Endothelial cell of umbilical vein (primary cell): ENCODE measurements around the gene WLS. TPM values are rescaled to one million over a fixed set of nuclear protein-coding genes. Genes with fewer than 3 reads are reported as not detected.

Experiments used
- BruUV-seq: library from RNA; stranded (reverse); fragments of 400-500 nt; replicated peaks from 2 replicates; lab custom pipeline; 2021; lab: Mats Ljungman, UMichigan
- CTCF ChIA-PET: fragments of 300-600, 350-600 bp; sonication (Branson Sonifier 250); formaldehyde crosslinking; loops from one replicate; lab custom pipeline; 2021; ENCODE audit warnings: antibody characterized with exemption, inconsistent platforms; lab: Charles Lee
- POLR2A ChIA-PET: fragments of 300-600, 350-600 bp; sonication (Branson Sonifier 250); formaldehyde crosslinking; loops from one replicate; lab custom pipeline; 2021; ENCODE audit warnings: antibody characterized with exemption, inconsistent platforms; lab: Charles Lee
- DNase-seq: peaks from one replicate; pipeline ENCODE4 v3.0.0-alpha.2; 2011; ENCODE audit warnings: low read depth, low spot score
- FAIRE-seq: peaks from 2 replicates; lab custom pipeline; 2011; peaks lifted over from hg19 to GRCh38; lab: Jason Lieb, UNC
- H2AFZ ChIP-seq: 2 replicates; pipeline ENCODE4 v1.6.0; 2012; ENCODE audit warnings: low read depth, low read length, control low read depth, inconsistent platforms
- H3K27ac ChIP-seq: 2 replicates; pipeline ENCODE4 v1.5.1; 2011; ENCODE audit warnings: low read depth, mild to moderate bottlenecking, control low read depth, low read length, moderate library complexity; ENCODE audit not compliant: insufficient read depth
- H3K27me3 ChIP-seq, 2 experiments: 2 replicates each; pipeline versions ENCODE4 v1.6.0 to v1.6.1; 2011; ENCODE audit warnings: low read length in 2 of 2, mixed read lengths in 1 of 2; ENCODE audit not compliant: control insufficient read depth in 2 of 2, insufficient read depth in 2 of 2
- H3K36me3 ChIP-seq, 2 experiments: 2 replicates in 1 of 2; 3 replicates in 1 of 2; pipeline ENCODE4 v1.5.1; 2011; ENCODE audit warnings: low read length in 2 of 2, mild to moderate bottlenecking in 1 of 2, moderate library complexity in 1 of 2; ENCODE audit not compliant: control insufficient read depth in 2 of 2, insufficient read depth in 2 of 2; ENCODE audit errors: extremely low read depth in 1 of 2
- H3K4me1 ChIP-seq: 3 replicates; pipeline ENCODE4 v1.5.1; 2011; ENCODE audit warnings: mild to moderate bottlenecking, low read length; ENCODE audit not compliant: control insufficient read depth, insufficient read depth; ENCODE audit errors: extremely low read depth
- H3K4me2 ChIP-seq: 2 replicates; pipeline ENCODE4 v1.6.1; 2011; ENCODE audit warnings: low read length, control low read depth, mixed read lengths; ENCODE audit not compliant: insufficient read depth
- H3K4me3 ChIP-seq, 3 experiments: fragments of 200-600 bp in 1 of 3; sonication (generic), shearing (Covaris generic) in 1 of 3; replicated peaks in 1 of 3; 2 replicates each; pipeline ENCODE4 v1.5.1; 2011 to 2016; ENCODE audit warnings: control low read depth in 3 of 3, low read length in 3 of 3, mild to moderate bottlenecking in 2 of 3, inconsistent platforms in 1 of 3, low read depth in 1 of 3, moderate library complexity in 1 of 3; ENCODE audit not compliant: insufficient read depth in 1 of 3
- H3K79me2 ChIP-seq: 2 replicates; pipeline ENCODE4 v1.6.0; 2012; ENCODE audit warnings: low read length, inconsistent platforms; ENCODE audit not compliant: control insufficient read depth, insufficient read depth
- H3K9ac ChIP-seq: replicated peaks from 2 replicates; pipeline ENCODE3; 2011; ENCODE audit warnings: low read length, control low read depth; ENCODE audit not compliant: insufficient read depth; ENCODE audit errors: extremely low read depth
- H3K9me1 ChIP-seq: replicated peaks from 3 replicates; pipeline ENCODE4 v1.6.0; 2011; ENCODE audit warnings: mild to moderate bottlenecking, low read length; ENCODE audit not compliant: control insufficient read depth, insufficient read depth; ENCODE audit errors: extremely low read depth
- H3K9me3 ChIP-seq: replicated peaks from 2 replicates; pipeline ENCODE4 v1.5.1; 2012; ENCODE audit warnings: low read length, inconsistent platforms; ENCODE audit not compliant: control insufficient read depth, insufficient read depth
- H4K20me1 ChIP-seq: replicated peaks from 2 replicates; pipeline ENCODE3; 2011; ENCODE audit warnings: mild to moderate bottlenecking, low read length; ENCODE audit not compliant: control insufficient read depth, insufficient read depth; ENCODE audit errors: extremely low read depth
- EZH2 ChIP-seq: IDR thresholded peaks from 2 replicates; pipeline ENCODE4 v1.6.1; 2012; ENCODE audit warnings: borderline replicate concordance, low read depth, mild to moderate bottlenecking, moderate library complexity, low read length, inconsistent platforms; ENCODE audit not compliant: severe bottlenecking
- FOS ChIP-seq: IDR thresholded peaks from 2 replicates; pipeline ENCODE4 v1.6.1; 2011; ENCODE audit warnings: mild to moderate bottlenecking, low read length, moderate library complexity, borderline replicate concordance; ENCODE audit not compliant: insufficient read depth
- GATA2 ChIP-seq: IDR thresholded peaks from 2 replicates; pipeline ENCODE4 v1.7.0; 2011; ENCODE audit warnings: low read depth, mild to moderate bottlenecking, moderate library complexity, mixed read lengths, low read length; ENCODE audit not compliant: insufficient read length, insufficient read depth
- JUN ChIP-seq: IDR thresholded peaks from 2 replicates; pipeline ENCODE4 v1.6.1; 2011; ENCODE audit warnings: borderline replicate concordance, low read depth; ENCODE audit not compliant: insufficient read length, insufficient read depth
- MYC ChIP-seq: IDR thresholded peaks from one replicate; pipeline ENCODE4 v1.6.1; 2011; ENCODE audit warnings: mild to moderate bottlenecking, low read depth, low read length
- POLR2A ChIP-seq: IDR thresholded peaks from 2 replicates; pipeline ENCODE4 v1.6.1; 2012; ENCODE audit warnings: low read depth, mild to moderate bottlenecking, control low read depth, low read length
- POLR2AphosphoS5 ChIP-seq: IDR thresholded peaks from 2 replicates; pipeline ENCODE4 v1.6.1; 2012; ENCODE audit warnings: low read depth, mild to moderate bottlenecking, control low read depth, low read length, moderate library complexity; ENCODE audit not compliant: insufficient read depth
- dilution Hi-C: fragments of 300-500 bp; cut with MboI; formaldehyde crosslinking; loops from one replicate; pipeline ENCODE4 v1.15.0; 2019; ENCODE audit warnings: low sequenced_read_pairs; ENCODE audit not compliant: extremely low pct_ligation_motif_present
- intact Hi-C: fragments of 100-400 bp; cut with micrococcal nuclease; formaldehyde crosslinking; loops from one replicate; pipeline ENCODE4 v1.10.0; 2022
- polyA plus RNA-seq, 4 experiments: library from polyadenylated mRNA; depleted of rRNA in 3 of 4; stranded (reverse) in 3 of 4; unstranded in 1 of 4; fragments of >200 nt; gene quantifications; 2 replicates each; pipeline versions ENCODE4 v1.2.1 to v1.2.3, GENCODE V29; 2011 to 2012; ENCODE audit warnings: missing spikeins in 1 of 4
- total RNA-seq: library from RNA; stranded (reverse); gene quantifications from 2 replicates; pipeline ENCODE4 v1.2.3, GENCODE V29; 2021
- TF ChIP-seq, protein P1 (sequence below): IDR thresholded peaks from 2 replicates; pipeline ENCODE4 v1.6.1; 2011; ENCODE audit not compliant: insufficient read depth, insufficient read length
- TF ChIP-seq, protein P2 (sequence below), 2 donors: IDR thresholded peaks; 1 replicate in 1 of 2; 2 replicates in 1 of 2; pipeline ENCODE4 v1.5.1; 2011; ENCODE audit warnings: low read length in 2 of 2, mild to moderate bottlenecking in 2 of 2, moderate library complexity in 2 of 2, control low read depth in 1 of 2, inconsistent platforms in 1 of 2, low read depth in 1 of 2; ENCODE audit not compliant: insufficient read depth in 1 of 2; ENCODE audit errors: extremely low read depth in 1 of 2

The WLS gene
- total and polyA plus RNA-seq, 2 donors (not counting 3 experiments of a cell fraction or from before 2014, with no cell fraction given) = 121 to 199 TPM

DNA sequence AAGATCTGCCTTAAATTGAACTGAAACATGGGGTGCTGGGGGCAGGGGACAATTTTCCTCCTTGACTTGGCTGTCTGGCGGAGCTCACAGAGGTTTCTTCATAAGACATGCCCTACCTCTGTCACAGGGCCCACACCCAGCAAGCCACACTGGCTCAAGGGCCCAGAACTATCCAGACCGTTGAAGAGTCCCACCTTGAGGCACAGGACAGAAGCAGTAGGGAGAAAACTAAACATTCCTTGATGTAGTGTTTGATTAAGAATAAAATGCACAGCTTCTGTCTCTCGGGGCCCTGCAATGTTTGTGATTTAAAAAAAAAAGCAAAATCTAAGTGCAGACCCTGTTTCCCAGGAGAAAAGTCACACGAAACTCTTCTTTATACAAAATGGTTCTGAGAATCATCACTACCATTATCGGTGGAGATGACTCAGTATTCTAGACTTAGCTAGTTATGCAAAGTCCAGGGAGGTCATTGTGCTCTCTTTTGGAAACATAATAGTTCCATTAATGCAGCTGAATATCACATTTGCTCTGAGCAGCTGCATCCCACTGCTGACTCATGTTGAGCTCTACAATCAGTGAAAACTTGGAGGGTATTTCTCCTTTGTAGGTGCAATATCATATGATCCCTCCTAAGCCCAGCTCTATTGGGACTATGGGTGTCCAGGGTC lies 128.3 kb downstream of the WLS start:
- intact Hi-C loops = no loop called here
- CTCF ChIA-PET = interaction anchor here (0.8 to 1.7 kb wide), 10 partner anchors 9 to 254 kb away, joined by 3 to 8 read pairs (median 4); no protein-coding TSS in a partner anchor
- H3K27me3 ChIP-seq = no peaks in the 10 kb centered on the region
- BruUV-seq = no TSS peak
- H3K36me3 ChIP-seq = no peaks in the 10 kb centered on the region
- no peak overlapping the region for H2AFZ ChIP-seq
- DNase-seq (peak; percentile 71), FAIRE-seq (peak; percentile 15)
- no peak overlapping the region for H3K4me3 ChIP-seq
- peak; percentile 56 for TF ChIP-seq JUN
- TF ChIP-seq MYC = no peak
- TF ChIP-seq FOS = peak; percentile 64
- no peaks in the 10 kb centered on the region for H3K79me2 ChIP-seq
- POLR2A ChIA-PET = no interaction called here
- H3K9ac ChIP-seq = no peak overlapping the region
- no peaks in the 10 kb centered on the region for H4K20me1 ChIP-seq
- H3K9me1 ChIP-seq = no peaks in the 10 kb centered on the region
- H3K4me1 ChIP-seq = peaks cover 7% of the 10 kb centered on the region
- dilution Hi-C loops = no loop called here
- H3K4me2 ChIP-seq = no peak overlapping the region
- no peaks in the 10 kb centered on the region for H3K9me3 ChIP-seq
- no peak overlapping the region for H3K27ac ChIP-seq

DNA sequence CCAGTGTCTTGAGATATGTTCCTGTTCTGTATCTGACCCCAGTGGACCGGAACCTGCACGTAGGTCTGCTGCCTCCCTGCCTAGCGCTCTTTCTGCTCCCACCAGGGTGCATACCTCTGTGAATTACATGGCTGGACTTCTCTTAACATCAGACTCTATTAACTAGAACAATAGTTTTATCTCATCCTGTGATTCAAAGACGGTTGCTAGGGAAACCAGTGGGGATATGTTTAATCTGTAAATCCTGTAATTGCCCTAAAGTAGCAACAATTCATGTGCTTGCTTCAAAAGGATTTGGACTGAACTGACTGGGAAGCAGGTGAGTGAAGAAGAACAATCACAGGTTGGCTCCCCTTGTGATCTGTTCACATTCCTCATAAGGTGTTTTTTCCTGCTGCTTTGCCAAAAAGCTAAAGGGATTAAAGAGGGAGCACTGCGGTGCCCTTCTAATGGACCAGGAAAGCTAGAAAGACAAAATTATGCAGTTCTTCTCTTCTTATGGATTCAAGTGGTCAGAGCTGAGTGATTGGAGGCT lies 129.2 kb downstream of the WLS start:
- H3K9me1 ChIP-seq = no peaks in the 10 kb centered on the region
- no peak overlapping the region for H2AFZ ChIP-seq
- no peak overlapping the region for H3K4me2 ChIP-seq
- ChIA-PET POLR2A (no interaction called here), CTCF (interaction anchor here (1.2 to 1.7 kb wide), 3 partner anchors 50 to 249 kb away, joined by 4 to 7 read pairs (median 6); no protein-coding TSS in a partner anchor)
- no peaks in the 10 kb centered on the region for H3K36me3 ChIP-seq
- TF ChIP-seq POLR2A = no peak
- no peak for TF ChIP-seq MYC
- TF ChIP-seq FOS = no peak
- TF ChIP-seq, protein P1, sequence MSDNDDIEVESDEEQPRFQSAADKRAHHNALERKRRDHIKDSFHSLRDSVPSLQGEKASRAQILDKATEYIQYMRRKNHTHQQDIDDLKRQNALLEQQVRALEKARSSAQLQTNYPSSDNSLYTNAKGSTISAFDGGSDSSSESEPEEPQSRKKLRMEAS = no peak
- TF ChIP-seq JUN = no peak
- TF ChIP-seq, protein P2, sequence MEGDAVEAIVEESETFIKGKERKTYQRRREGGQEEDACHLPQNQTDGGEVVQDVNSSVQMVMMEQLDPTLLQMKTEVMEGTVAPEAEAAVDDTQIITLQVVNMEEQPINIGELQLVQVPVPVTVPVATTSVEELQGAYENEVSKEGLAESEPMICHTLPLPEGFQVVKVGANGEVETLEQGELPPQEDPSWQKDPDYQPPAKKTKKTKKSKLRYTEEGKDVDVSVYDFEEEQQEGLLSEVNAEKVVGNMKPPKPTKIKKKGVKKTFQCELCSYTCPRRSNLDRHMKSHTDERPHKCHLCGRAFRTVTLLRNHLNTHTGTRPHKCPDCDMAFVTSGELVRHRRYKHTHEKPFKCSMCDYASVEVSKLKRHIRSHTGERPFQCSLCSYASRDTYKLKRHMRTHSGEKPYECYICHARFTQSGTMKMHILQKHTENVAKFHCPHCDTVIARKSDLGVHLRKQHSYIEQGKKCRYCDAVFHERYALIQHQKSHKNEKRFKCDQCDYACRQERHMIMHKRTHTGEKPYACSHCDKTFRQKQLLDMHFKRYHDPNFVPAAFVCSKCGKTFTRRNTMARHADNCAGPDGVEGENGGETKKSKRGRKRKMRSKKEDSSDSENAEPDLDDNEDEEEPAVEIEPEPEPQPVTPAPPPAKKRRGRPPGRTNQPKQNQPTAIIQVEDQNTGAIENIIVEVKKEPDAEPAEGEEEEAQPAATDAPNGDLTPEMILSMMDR (IDR thresholded peaks at IDR 0.05; ENCODE audit: extremely low read depth in 1 of 2, insufficient read depth in 1 of 2, low read depth in 1 of 2, low read length in 2 of 2) = no peak
- no peak for TF ChIP-seq POLR2AphosphoS5
- TF ChIP-seq GATA2 = no peak
- TF ChIP-seq EZH2 = no peak
- no peaks in the 10 kb centered on the region for H3K79me2 ChIP-seq
- no peaks in the 10 kb centered on the region for H3K9me3 ChIP-seq
- no peak overlapping the region for H3K9ac ChIP-seq
- no peaks in the 10 kb centered on the region for H4K20me1 ChIP-seq
- intact Hi-C loops = no loop called here
- dilution Hi-C loops = no loop called here
- no peak overlapping the region for H3K27ac ChIP-seq
- no TSS peak for BruUV-seq
- peak; percentile 79 for DNase-seq
- peaks cover 7% of the 10 kb centered on the region for H3K4me1 ChIP-seq
- no peaks in the 10 kb centered on the region for H3K27me3 ChIP-seq
- no peak overlapping the region for H3K4me3 ChIP-seq
- peak; percentile 67 for FAIRE-seq
